ENCODE results near the gene USP44.
"Not testable (repeated sequence)": the region's sequence is repeated elsewhere in the genome, so short reads cannot be mapped to it uniquely, and the experiment has no call there.

USP44 gene

DNA sequence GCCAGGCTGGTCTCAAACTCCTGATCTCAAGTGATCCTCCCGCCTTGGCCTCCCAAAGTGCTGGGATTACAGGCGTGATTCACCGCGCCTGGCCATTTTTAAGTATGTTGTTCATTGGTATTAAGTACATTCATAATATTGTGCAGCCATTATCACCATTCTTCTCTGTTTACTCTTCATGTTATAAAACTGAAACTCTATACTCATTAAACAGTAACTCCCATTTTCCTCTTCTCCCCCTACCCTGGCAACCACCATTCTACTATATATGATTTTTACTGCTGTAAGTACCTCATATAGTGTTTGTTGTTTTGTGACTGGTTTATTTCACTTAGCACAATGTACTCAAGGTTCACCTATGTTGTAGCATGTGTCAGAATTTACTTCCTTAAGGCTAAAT, 54.2 kb downstream of the USP44 start:
- H3K4me3 ChIP-seq (ENCODE audit: low read depth, low read length), result no peak overlapping the region
- TF ChIP-seq, protein P1, sequence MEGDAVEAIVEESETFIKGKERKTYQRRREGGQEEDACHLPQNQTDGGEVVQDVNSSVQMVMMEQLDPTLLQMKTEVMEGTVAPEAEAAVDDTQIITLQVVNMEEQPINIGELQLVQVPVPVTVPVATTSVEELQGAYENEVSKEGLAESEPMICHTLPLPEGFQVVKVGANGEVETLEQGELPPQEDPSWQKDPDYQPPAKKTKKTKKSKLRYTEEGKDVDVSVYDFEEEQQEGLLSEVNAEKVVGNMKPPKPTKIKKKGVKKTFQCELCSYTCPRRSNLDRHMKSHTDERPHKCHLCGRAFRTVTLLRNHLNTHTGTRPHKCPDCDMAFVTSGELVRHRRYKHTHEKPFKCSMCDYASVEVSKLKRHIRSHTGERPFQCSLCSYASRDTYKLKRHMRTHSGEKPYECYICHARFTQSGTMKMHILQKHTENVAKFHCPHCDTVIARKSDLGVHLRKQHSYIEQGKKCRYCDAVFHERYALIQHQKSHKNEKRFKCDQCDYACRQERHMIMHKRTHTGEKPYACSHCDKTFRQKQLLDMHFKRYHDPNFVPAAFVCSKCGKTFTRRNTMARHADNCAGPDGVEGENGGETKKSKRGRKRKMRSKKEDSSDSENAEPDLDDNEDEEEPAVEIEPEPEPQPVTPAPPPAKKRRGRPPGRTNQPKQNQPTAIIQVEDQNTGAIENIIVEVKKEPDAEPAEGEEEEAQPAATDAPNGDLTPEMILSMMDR (IDR thresholded peaks at IDR 0.05; ENCODE audit: control insufficient read depth, extremely low read depth, insufficient read depth), result no peak
- DNase-seq (ENCODE audit: low read depth), result peak; percentile 64

DNA sequence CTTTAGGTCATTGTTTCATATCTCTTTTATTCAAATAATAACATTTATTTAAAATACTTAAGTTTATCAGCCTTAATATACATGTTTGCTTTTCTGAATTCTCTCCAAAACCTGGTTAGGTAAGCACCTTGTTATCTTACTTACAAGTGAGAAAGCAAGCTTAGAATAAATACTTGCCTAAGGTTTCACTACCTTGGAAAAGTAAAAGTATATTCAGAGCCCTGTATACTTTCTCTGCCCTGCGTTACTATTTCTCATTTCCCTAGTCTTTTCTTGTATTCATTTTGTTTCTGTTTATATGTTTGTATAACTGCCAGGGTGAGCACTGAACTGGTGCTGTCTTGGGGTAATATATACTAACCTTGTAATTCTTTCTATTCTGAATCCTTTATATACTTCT, 55.8 kb downstream of the USP44 start:
- DNase-seq (ENCODE audit: low read depth), result no peak
- no peak overlapping the region for H3K4me3 ChIP-seq (ENCODE audit: low read depth, low read length)
- TF ChIP-seq, protein P1 (IDR thresholded peaks at IDR 0.05; ENCODE audit: control insufficient read depth, extremely low read depth, insufficient read depth), result no peak

DNA sequence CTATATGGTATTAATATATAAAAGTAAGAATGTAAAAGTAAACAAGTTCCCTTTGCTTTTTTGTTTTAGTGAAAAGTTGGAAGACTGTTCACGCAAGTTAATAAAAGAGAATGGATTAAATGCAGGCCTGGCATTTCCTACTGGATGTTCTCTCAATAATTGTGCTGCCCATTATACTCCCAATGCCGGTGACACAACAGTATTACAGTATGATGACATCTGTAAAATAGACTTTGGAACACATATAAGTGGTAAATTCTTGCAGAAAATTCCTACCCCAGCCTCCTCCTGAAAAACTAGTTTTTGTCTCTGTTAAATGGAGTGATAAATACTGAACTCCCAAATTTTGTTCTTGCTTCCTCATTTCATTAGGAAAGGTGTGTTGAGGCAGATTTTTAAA, 56.4 kb downstream of the USP44 start:
- H3K4me3 ChIP-seq (ENCODE audit: low read depth, low read length), result no peak overlapping the region
- TF ChIP-seq, protein P1 (IDR thresholded peaks at IDR 0.05; ENCODE audit: control insufficient read depth, extremely low read depth, insufficient read depth), result no peak
- DNase-seq (ENCODE audit: low read depth), result no peak

DNA sequence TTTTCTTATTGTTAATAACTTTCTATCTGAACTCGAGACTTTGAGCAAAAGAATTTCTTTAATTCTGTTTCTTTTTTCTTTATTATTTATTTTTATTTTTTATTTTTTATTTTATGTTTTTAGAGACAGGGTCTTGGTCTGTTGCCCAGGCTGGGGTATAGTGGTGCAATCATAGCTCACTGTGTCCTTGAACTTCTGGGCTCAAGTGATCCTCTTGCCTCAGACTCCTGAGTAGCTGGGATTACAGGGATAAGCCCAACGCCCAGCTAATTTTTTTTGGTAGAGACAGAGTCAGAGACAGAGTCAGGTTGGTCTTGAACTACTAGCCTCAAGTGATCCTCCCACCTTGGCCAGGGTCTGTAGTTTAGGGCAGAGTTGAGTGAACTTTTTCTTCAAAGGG, 58.8 kb downstream of the USP44 start:
- DNase-seq (ENCODE audit: low read depth), result no peak
- no peak overlapping the region for H3K4me3 ChIP-seq (ENCODE audit: low read depth, low read length)
- TF ChIP-seq, protein P1 (IDR thresholded peaks at IDR 0.05; ENCODE audit: control insufficient read depth, extremely low read depth, insufficient read depth), result no peak

DNA sequence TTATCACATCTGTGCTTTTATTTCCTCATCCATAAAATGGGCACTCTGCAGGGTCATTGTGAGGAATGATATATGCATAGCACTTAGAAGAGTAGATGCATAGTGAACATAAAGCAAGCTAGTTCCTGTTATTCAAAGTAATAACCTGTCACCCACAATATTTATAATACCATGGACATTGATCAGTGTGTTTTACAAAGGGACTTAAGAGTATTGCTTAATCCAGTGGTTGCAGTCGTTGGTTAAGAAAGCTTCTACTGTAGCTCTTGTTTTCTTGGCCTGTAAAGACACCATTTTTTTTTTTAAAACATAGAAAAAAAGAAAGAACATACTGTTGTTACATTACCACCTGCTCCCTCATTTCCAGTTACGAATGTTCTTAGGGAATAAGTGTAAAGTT, 64.3 kb downstream of the USP44 start:
- no peak overlapping the region for H3K4me3 ChIP-seq (ENCODE audit: low read depth, low read length)
- TF ChIP-seq, protein P1 (IDR thresholded peaks at IDR 0.05; ENCODE audit: control insufficient read depth, extremely low read depth, insufficient read depth), result no peak
- no peak for DNase-seq (ENCODE audit: low read depth)

DNA sequence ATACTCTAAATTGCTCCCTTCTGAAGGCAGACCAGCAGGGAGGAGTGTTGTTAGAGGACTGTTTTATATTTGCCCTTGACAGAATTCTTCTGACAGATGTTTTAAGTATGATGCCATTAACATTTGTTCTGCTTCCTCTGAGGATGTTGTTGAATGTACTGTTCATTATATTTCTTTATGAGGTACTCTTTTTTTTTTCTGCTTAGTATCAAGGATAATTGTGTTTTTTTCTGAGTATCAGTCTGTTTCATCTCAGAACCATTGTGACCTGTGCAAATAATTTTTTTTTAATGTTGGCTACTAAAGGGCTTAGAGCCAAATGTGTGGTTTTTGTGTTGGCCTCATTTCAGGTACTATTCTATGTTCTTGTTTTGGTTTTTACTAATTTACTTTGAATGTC, 66.8 kb downstream of the USP44 start:
- TF ChIP-seq, protein P1 (IDR thresholded peaks at IDR 0.05; ENCODE audit: control insufficient read depth, extremely low read depth, insufficient read depth), result no peak
- DNase-seq (ENCODE audit: low read depth), result peak; percentile 52
- H3K4me3 ChIP-seq (ENCODE audit: low read depth, low read length), result no peak overlapping the region

DNA sequence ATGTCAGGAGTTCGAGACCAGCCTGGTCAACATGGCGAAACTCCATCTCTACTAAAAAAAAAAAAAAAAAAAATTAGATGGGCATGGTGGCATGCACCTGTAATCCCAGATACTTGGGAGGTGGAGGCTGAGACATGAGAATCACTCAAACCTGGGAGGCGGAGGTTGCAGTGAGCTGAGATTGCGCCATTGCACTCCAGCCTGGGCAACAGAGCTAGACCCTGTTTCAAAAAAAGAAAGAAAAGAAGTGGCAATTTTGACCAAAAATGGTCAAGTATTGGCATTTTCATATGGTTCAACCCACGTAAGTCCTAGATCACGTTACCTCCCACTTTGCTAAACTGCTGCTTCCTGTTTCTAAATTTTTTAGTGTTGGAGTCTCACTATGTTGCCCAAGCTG, 68.7 kb downstream of the USP44 start:
- not testable (repeated sequence) for H3K4me3 ChIP-seq (ENCODE audit: low read depth, low read length)

DNA sequence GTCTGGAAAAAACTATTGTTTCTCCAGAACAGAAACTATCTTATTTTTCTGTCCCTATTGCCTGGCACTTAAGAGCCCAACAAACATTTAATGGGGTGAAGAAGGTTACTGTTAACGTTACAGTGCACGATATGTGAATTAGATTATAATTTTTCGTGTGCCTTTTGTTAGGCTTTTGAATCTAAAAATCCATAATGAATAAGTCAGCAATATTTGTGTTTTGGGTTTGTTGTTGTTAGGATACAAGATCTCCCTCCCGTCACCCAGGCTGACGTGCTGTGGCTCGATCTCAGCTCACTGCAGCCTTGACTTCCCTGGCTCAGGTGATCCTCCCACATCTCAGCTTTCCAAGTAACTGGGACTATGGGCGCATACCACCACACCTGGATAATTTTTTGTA, 69.4 kb downstream of the USP44 start:
- TF ChIP-seq, protein P1 (IDR thresholded peaks at IDR 0.05; ENCODE audit: control insufficient read depth, extremely low read depth, insufficient read depth), result no peak
- no peak overlapping the region for H3K4me3 ChIP-seq (ENCODE audit: low read depth, low read length)

More for the DNA sequence above, 68.7 kb downstream of the USP44 start:
- DNase-seq (ENCODE audit: low read depth), result not testable (repeated sequence)

More for the DNA sequence above, 69.4 kb downstream of the USP44 start:
- DNase-seq (ENCODE audit: low read depth), result no peak
